Stimulated activated naive CD8-positive, alpha-beta T cell treated with anti-CD3 and anti-CD28 coated beads, Interleukin-15, amount 100 ng/mL, for 72 hours (primary cell): ENCODE results near the gene KRTAP21-1.
"Not testable (repeated sequence)": the region's sequence is repeated elsewhere in the genome, so short reads cannot be mapped to it uniquely, and the experiment has no call there.

Experiments used
- ATAC-seq: fragments of 150-1000 bp; cut with Tn5 transposase; 2 replicates; pipeline ENCODE4 v1.10.0; 2021; ENCODE audit warnings: mild to moderate bottlenecking, moderate library complexity
- DNase-seq, 2 donors: peaks; one replicate each; pipeline ENCODE4 v3.0.0; 2021 to 2022
- H3K27ac Mint-ChIP-seq, 2 donors: one replicate each; pipeline ENCODE4 v1.8.0; 2022; ENCODE audit warnings: mild to moderate bottlenecking in 2 of 2, mixed read lengths in 2 of 2, moderate library complexity in 2 of 2
- H3K27me3 Mint-ChIP-seq: one replicate; pipeline ENCODE4 v1.8.0; 2022; ENCODE audit warnings: mixed read lengths
- H3K4me1 Mint-ChIP-seq: one replicate; pipeline ENCODE4 v1.8.0; 2022; ENCODE audit warnings: mild to moderate bottlenecking, mixed read lengths
- H3K4me3 Mint-ChIP-seq, 2 donors: one replicate each; pipeline ENCODE4 v1.8.0; 2022; ENCODE audit warnings: mild to moderate bottlenecking in 2 of 2, mixed read lengths in 2 of 2, moderate library complexity in 1 of 2
- H3K9me3 Mint-ChIP-seq, 2 donors: one replicate each; pipeline ENCODE4 v1.8.0; 2022; ENCODE audit warnings: mixed read lengths in 2 of 2

KRTAP21-1 gene

DNA sequence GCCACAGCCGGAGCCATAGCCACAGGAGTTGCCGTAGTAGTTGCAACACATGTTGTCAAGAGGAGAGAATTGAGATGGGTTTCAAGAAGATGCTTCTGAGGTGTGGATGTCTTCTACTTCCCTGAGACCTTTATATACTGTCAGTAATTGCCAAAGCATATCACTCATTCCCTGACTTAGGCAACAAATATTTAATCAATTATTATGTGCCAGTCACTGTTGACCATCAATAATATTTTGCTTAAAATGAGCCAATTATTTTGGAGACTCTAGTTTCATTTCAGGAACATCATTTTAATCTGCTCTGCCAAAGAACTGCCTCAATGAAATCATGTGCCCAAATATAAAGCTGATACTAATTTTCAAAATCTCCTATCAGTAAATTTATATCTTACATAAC lies at the start of gene KRTAP21-1:
Gene KRTAP21-1 (minus strand): TSS at position 101 of the 400 bp plus-strand sequence. CDS start 50 bp downstream, at position 51.
- H3K4me1 Mint-ChIP-seq, ATAC-seq, DNase-seq, H3K4me3 Mint-ChIP-seq, H3K9me3 Mint-ChIP-seq, H3K27ac Mint-ChIP-seq: not testable (repeated sequence)
- peaks cover 19% of the 10 kb centered on the region for H3K27me3 Mint-ChIP-seq

DNA sequence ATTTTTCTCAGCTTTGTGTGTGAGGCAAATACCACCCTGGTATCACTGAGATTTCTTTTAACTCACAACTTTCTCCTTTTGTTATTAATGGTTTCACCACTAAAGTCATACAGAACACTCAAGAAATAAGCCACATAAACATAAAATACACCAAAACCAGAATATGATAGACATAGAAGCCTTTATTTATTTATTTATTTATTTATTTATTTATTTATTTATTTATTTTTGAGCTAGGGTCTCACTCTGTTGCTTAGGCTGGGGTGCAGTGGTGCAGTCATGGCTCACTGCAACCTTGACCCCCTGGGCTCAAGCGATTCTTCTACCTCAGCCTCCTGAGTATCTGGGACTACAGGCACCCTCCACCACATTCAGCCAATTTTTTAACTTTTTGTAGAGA lies 45.4 kb upstream of the KRTAP21-1 start:
- Mint-ChIP-seq H3K4me1 (no peaks in the 10 kb centered on the region), H3K27ac (no peak overlapping the region), H3K9me3 (no peaks in the 10 kb centered on the region), H3K4me3 (no peak overlapping the region), H3K27me3 (no peaks in the 10 kb centered on the region)
- ATAC-seq (no peak), DNase-seq (no peak)

DNA sequence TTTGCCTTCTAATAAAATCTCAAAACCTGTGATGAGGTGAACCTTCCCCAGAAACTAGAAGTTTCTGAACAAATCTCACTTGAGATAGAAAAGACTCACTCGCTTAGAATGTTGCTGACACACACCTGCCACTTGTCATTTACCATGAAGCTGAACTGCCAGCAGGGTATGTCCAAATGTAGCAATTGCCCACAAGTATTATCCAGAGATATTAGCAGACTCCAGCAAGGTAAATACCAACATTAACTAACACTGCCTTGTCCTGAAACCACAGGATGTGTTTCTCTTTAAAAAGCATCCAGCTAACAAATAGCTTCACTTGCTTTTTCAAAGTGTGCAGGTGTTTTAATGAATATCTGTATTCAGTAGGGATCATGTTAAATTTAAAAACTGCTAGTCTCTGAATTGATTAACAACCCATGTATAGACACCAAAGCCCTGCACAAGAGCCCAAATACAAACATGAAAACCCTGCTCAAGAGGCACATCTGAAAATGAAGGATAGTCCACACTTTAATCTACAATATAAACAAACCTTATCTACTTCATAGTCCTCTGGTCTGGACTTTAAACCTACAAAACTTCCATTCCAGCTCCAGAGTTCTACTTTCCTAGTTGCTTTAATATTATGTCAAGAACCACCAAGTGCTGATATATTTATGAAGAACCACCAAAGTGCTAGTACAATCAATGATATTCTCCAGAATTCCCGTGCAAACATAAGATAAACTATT lies 38.5 kb upstream of the KRTAP21-1 start:
- H3K4me1 Mint-ChIP-seq = no peaks in the 10 kb centered on the region
- peaks cover 8% of the 10 kb centered on the region for H3K27me3 Mint-ChIP-seq
- no peak for DNase-seq
- H3K9me3 Mint-ChIP-seq = no peaks in the 10 kb centered on the region
- H3K27ac Mint-ChIP-seq = no peak overlapping the region
- no peak for ATAC-seq
- H3K4me3 Mint-ChIP-seq = no peak overlapping the region

DNA sequence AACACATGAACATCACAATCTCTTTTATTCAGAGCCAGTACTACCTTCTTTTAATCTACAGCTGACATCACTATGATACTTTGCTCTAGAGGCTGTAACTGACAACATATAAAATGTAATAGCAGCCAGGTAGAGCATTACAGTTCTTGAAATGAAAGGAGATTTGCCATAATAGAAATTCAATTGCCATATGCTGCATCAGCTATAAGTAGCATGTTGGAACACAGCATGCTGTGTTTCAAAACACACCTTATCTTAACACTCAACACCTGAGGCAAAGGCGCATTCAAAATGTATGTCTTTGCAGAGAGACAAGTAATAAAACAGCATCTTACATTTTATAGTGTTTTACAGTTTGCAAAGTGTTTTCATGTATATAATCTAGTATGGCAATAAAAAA lies 24.0 kb upstream of the KRTAP21-1 start:
- DNase-seq (no peak), ATAC-seq (no peak)
- Mint-ChIP-seq H3K9me3 (no peaks in the 10 kb centered on the region), H3K4me3 (no peak overlapping the region), H3K27me3 (peaks cover 20% of the 10 kb centered on the region), H3K4me1 (no peaks in the 10 kb centered on the region), H3K27ac (no peak overlapping the region)

DNA sequence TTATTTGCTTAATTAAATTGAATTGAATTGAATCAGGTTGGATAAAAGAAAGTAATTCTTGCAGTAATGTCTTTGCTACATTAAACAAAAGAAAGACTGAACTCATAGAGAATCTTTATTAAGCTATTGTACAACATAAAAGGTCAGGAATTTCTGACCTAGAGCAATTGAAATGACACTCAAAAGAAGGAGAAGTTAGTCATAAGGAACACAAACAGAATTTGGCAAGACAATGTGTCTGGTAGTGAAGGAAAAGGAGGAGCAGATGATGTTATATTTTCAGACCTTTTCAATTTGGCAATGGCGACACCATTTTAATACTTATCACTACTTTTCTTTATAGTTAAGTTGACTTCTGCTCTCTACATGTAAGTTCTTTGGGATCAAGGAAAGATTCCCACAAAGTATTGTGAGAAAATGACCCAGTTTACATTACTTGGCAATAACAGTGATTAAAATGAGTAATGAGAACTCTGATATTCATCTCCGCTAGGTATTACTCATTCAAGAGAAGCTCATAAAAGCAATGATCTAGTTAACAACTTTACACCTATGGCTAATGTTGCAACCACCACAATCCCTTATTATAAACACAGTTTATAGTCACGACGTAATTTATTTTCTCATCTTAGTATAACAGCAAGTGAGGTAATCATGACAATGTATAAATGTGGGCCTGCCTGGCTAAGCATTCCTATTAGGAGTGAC lies 14.7 kb upstream of the KRTAP21-1 start:
- ATAC-seq (no peak), DNase-seq (no peak)
- Mint-ChIP-seq H3K27me3 (no peaks in the 10 kb centered on the region), H3K4me3 (no peak overlapping the region), H3K4me1 (no peaks in the 10 kb centered on the region), H3K27ac (no peak overlapping the region), H3K9me3 (no peaks in the 10 kb centered on the region)

DNA sequence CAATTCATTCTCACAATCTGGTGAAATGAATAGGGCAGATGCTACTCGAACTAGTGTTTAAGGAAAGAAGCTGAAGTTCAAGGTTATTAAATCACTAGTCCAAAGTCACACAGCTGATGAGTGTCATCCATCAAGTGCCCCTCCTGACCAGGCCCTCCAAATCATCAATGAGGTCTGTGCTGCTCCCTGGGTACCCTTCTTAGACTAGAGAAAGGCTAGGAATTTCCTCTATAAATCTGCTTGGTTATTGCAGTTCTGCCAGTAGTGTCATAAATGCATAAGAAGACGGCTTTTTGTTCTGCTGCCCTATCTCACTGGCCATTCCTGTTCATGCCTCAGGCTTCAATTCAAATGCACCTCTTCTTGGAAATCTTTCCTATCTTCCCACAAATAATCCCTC lies 5.5 kb upstream of the KRTAP21-1 start:
- Mint-ChIP-seq H3K27me3 (peaks cover 10% of the 10 kb centered on the region), H3K4me3 (no peak overlapping the region), H3K9me3 (no peaks in the 10 kb centered on the region), H3K4me1 (no peaks in the 10 kb centered on the region), H3K27ac (no peak overlapping the region)
- ATAC-seq = no peak
- no peak for DNase-seq

DNA sequence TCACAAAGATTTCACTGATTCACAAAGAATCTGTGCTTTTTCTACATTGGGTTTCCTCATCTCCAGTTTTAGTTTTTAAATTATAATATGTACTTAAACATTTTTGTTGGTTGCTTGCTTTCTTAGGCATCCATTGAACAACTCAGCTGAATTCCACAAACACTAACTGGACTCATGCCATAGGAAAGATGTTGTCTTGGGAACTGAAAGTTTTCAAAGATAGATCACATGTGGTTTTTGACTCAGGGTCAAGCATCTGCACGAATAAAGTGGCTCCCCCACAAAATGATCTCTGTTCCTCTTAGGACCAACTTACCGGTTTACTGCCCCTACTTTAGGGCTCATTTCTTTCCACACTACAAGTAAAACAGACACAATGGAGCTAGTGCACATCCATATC lies 3.1 kb upstream of the KRTAP21-1 start:
- no peaks in the 10 kb centered on the region for H3K4me1 Mint-ChIP-seq
- no peaks in the 10 kb centered on the region for H3K9me3 Mint-ChIP-seq
- no peak for DNase-seq
- peaks cover 10% of the 10 kb centered on the region for H3K27me3 Mint-ChIP-seq
- no peak overlapping the region for H3K4me3 Mint-ChIP-seq
- no peak for ATAC-seq
- H3K27ac Mint-ChIP-seq = no peak overlapping the region

DNA sequence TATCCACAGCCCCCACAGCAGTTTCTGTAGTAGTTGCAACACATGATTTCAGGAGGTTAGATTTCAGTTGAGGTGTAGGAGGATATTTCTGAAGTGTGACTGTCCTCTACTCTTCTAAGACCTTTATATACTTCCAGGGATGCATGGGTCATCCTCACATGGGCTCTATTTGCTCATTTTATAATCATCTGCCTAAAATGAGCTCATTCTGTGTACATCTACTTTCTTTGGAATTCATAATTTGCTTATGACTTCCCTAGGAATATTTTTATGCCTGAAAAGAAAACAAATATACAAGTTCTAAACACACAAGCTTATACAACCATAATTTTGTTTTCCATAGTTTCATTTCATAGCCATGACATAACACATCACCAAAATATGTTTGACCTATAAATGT lies 8.1 kb downstream of the KRTAP21-1 start, which contains the start of gene KRTAP21-2:
Gene KRTAP21-2 (minus strand): TSS at position 101 of the 400 bp plus-strand sequence. CDS start 57 bp downstream, at position 44.
- no peak within 1 kb of the TSS for H3K4me3 Mint-ChIP-seq
- no peak within 1 kb of the TSS for H3K27ac Mint-ChIP-seq
- DNase-seq = no peak
- no peaks in the 10 kb centered on the region for H3K4me1 Mint-ChIP-seq
- peaks cover 0 to 8% of the 10 kb centered on the region in 2 donors for H3K9me3 Mint-ChIP-seq
- ATAC-seq = no peak
- H3K27me3 Mint-ChIP-seq = peaks cover 5% of the 10 kb centered on the region

DNA sequence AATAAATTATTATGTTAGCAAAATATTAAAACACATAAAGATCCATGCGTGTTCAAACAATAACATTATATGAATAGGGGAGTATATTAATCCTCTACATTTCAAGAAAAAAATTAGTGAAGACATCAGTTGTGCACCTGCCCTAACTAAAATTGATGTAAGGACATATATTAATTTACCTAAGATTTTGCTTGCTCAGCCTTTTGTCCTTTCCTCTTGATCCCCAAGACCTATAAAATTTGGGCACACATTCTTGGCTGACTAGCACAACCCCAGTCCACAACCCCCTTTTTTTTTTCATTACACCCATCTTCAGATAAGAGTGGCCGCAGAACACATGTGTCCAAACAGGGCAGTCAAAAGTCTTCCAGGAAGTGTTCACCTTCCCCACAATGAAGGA lies 14.8 kb downstream of the KRTAP21-1 start:
- Mint-ChIP-seq H3K27ac (no peak overlapping the region), H3K4me3 (no peak overlapping the region), H3K4me1 (no peaks in the 10 kb centered on the region), H3K27me3 (no peaks in the 10 kb centered on the region), H3K9me3 (peaks cover 0 to 4% of the 10 kb centered on the region in 2 donors)
- no peak for DNase-seq
- ATAC-seq = no peak

DNA sequence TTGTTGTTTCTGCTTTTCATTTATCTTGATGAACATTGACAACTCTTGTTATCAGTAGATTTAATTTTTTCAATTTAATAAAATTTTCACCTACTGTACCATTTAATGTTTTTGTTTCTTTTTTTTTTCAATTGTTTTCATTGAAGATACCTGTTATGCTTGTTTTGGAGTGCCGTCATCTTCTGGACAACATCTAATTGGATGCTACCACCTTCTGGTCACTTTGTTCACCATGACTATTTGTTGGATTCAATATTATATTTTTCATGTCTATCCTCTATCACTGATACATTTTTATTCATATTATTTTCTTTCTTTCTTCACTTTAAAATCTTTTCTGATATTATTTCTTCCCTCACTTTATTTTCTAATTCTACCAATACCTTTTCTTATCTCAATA lies 22.2 kb downstream of the KRTAP21-1 start:
- Mint-ChIP-seq H3K27ac (peak overlapping the region in 1 of 2 donors; percentile 62), H3K27me3 (peaks cover under 1% of the 10 kb centered on the region), H3K4me1 (no peaks in the 10 kb centered on the region), H3K9me3 (peaks cover 0 to under 1% of the 10 kb centered on the region in 2 donors), H3K4me3 (no peak overlapping the region)
- ATAC-seq (no peak), DNase-seq (no peak)

DNA sequence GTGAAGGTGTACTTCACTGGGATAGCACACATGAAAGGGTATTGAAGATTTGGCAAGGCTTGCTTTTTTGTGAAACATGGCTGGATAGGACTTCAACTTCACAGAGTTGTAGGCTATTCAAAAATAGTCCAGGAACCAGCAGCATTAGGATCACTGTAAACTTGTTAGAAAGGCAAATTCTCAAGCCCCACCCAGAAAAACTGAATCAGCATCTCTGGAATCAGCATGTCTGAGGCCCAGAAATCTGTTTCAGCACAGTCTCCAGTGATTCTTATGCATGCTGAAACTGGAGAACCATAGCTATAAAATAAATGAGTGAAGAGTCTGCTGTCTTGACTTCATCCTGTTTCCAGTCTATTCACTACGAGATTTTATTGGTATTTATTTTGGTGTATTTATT lies 28.5 kb downstream of the KRTAP21-1 start:
- Mint-ChIP-seq H3K4me3 (no peak overlapping the region), H3K4me1 (no peaks in the 10 kb centered on the region), H3K27me3 (peaks cover 47% of the 10 kb centered on the region), H3K27ac (no peak overlapping the region), H3K9me3 (peaks cover 0 to 8% of the 10 kb centered on the region in 2 donors)
- ATAC-seq (no peak), DNase-seq (no peak)

DNA sequence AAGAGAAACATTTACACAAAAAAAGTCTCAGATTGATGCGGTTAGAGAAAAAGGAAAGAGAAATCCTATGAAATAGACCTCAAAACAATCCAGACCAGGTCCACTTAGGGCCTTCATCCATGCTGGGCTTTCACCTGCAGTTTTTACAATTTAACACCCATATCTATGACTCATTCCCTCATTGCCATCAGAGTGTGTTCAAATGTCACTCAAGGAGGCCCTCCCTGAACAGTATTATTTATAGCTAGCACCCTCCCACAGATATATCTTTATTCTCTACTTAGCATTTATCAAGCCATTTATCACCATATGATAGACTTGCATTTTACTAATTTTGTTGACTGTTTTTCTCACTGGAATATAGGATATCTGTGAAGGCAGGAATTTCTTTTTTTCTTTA lies 35.8 kb downstream of the KRTAP21-1 start:
- H3K4me1 Mint-ChIP-seq = peaks cover 22% of the 10 kb centered on the region
- DNase-seq = no peak
- H3K4me3 Mint-ChIP-seq = peak overlapping the region in 1 of 2 donors; percentile 17
- peaks cover 7 to 8% of the 10 kb centered on the region in 2 donors for H3K9me3 Mint-ChIP-seq
- H3K27me3 Mint-ChIP-seq = peaks cover 19% of the 10 kb centered on the region
- ATAC-seq = peak; percentile 63
- H3K27ac Mint-ChIP-seq = peak overlapping the region; percentile 75 to 82

DNA sequence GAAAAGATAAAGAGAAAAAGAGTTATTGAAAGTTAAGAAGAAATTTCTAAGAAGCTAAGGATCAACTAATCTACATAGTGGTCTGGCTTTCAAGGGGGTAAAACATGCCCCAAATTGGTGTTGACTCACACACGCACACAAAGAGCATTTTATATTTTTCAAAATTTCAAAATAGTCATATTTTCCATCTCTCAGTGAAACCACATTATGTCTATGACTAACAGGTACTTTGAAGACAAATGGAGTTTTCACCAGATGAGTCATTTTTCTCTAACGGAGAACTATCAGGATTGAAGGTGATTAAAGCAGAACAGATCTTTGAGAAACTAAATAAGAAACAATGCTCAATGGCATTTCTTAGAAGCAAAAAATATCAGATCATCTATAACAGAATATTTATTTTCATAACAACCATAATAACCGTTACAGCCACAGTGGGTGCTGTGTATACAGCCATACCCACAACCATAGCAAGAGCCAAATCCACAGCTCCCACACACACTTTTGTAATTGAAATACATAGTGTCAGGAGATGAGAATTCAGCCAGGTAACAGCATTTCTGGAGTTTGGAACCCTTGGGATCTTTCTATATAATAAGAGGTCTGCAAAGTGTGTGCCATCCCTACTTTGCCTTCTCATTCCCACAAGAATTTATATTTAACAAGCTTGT lies 36.9 kb downstream of the KRTAP21-1 start, which contains the start of gene KRTAP21-3:
Gene KRTAP21-3 (minus strand): TSS at position 539 of the 671 bp plus-strand sequence. CDS start 18 bp downstream, at position 521.
- Mint-ChIP-seq H3K9me3 (peaks cover 7 to 8% of the 10 kb centered on the region in 2 donors), H3K4me3 (peak within 1 kb of the TSS in 1 of 2 donors; percentile 17), H3K27ac (peak within 1 kb of the TSS; percentile 75 to 93), H3K4me1 (peaks cover 22% of the 10 kb centered on the region), H3K27me3 (peaks cover 12% of the 10 kb centered on the region)
- DNase-seq = peak; percentile 20 to 26
- peak; percentile 95 for ATAC-seq

DNA sequence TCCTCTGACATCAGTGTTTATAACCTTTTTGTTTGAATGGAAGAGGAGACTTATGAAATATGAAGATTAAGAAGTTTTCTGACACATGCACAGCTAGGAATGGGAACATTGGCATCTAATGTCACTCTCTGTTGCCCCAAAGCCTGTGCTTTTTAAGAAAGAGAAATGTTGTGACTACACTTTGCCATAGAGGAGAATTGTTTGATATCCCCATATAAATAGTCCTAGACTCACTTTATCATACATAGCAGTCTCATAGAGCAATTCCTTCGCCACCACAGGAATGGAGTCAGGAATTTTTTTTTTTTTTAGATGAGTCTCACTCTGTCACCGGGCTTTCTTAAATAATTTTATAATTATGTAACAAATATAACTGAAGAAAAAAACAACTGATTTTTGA lies 38.1 kb downstream of the KRTAP21-1 start:
- no peaks in the 10 kb centered on the region for H3K27me3 Mint-ChIP-seq
- no peak overlapping the region for H3K4me3 Mint-ChIP-seq
- DNase-seq = no peak
- H3K4me1 Mint-ChIP-seq = peaks cover 22% of the 10 kb centered on the region
- no peak for ATAC-seq
- H3K9me3 Mint-ChIP-seq = peaks cover 7 to 8% of the 10 kb centered on the region in 2 donors
- H3K27ac Mint-ChIP-seq = peak overlapping the region in 1 of 2 donors; percentile 93

DNA sequence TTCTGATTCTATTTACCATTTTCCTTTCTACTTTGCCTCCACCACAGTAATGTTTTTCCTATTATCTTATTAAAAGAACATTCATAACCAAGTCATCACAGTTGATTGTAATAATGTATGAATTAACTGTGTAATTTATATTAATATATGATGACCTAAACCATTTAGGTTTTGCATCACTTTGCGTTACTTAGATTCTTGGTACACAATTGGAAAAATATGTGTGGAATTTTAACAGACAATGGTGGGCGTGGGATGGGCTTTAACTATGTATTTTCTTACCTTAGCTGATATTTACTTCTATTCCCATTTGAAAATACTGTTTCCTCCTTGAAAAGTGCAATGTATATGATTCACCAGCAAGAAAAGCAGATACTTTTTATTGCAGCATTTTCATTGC lies 40.3 kb downstream of the KRTAP21-1 start:
- Mint-ChIP-seq H3K4me1 (peaks cover 27% of the 10 kb centered on the region), H3K27me3 (no peaks in the 10 kb centered on the region), H3K4me3 (no peak overlapping the region), H3K9me3 (peaks cover 16 to 19% of the 10 kb centered on the region in 2 donors), H3K27ac (no peak overlapping the region)
- ATAC-seq (no peak), DNase-seq (no peak)
